KG1 (cell line): Measurements from ENCODE around the gene EXOC3L2.
"Not testable (repeated sequence)": the region's sequence is repeated elsewhere in the genome, so short reads cannot be mapped to it uniquely, and the experiment has no call there.

Experiments used
- DNase-seq: peaks from one replicate; lab custom pipeline; 2025; lab: John Stamatoyannopoulos, UW

The EXOC3L2 gene

DNA sequence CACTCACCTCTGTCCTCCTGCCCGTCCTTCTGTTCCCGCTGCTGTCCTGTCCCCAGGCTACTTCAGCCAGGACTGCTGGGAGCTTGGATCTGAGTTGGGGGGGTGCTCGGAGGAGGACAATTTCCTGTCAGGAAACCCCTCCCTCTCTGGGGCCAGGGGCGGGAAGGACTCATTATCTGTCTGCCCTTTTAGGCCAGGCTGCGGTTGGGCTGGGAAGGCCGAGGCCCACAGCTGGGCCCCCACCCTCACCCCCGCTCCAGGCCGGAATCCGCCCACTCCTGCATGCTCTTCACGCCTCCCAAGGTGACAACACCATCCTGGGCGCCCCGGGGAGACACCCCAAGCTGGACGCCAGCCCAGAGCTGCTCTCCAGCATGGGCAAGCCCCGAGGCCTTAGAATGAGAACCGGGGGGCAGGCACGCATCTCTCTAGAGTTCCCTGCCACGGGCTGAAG lies at the start of gene EXOC3L2:
Gene EXOC3L2, minus strand, starts transcription at position 74 of the 454 bp plus-strand sequence. CDS start 6,362 bp downstream, outside the sequence.
- DNase-seq, result no peak

DNA sequence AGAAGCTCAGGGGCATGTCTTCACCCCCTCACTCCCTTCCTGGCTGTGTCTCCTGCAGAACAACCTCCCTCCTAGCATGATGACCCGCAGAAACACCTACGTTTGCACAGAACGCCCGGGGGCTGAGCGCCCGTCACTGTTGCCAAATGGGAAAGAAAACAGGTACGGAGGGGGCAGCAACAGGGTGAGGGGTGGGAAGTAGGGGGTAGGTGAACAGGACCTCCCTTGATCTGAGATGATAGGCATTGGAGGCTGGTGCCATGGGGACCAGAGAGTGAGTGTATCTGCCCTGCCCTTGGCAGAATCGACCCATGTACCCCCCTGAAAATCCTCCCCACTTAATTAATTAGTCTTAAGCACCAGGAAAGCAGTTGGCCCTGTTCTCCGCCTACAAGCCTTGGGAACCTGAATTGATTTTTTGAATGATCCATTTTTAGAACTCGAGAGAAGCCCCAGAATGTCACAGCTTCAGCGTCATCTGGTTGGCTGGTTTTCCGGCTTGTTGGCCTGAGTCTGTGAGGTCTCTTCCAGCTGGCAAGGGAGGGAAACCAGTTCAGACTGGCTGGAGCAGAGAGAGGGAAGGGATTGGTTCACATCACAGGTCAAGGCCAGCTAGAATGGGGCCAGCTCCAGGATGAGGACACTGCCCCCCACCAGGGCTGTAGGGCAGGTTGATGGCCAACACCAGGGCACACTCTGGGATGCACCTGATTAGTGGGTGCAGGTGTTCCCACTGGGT lies 49.3 kb upstream of the EXOC3L2 start:
- DNase-seq, result no peak

DNA sequence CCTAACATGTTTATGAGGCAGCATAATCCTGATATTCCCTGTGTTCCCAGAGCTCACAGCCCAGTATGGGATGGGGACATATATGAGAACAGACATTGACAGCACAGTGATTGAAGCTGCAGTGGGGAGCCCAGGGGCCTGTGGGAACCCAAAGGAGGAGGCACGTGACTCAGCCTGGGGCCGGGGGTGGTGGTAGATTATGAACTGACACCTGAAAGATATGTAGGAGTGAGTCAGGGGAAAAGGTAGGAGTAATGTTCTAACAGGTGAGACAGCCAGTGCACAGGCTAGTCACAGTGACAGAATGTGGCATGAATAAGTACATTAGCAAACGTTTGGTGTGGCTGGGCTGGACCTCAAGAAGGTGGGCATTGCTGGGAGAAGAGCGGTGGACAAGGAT lies 48.5 kb upstream of the EXOC3L2 start:
- DNase-seq, result no peak

DNA sequence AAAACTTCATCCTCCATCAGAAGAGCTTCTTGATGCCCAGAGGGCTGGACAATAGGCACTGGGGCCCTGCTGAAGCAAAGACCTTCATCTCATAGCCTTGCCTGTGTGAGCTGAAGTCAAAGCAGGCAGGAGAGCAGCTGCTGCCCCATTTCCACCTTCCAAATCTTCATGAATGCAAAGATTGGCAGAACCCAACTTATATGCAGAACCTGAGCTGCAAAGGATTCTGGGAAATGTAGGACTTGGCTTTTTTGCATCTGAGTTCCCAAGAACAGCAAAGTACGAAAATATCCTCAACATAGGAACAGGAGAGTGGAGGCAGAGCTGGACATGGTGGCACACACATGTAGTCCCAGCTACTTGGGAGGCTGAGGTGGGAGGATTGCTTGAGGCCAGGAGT lies 46.6 kb upstream of the EXOC3L2 start:
- no peak for DNase-seq

DNA sequence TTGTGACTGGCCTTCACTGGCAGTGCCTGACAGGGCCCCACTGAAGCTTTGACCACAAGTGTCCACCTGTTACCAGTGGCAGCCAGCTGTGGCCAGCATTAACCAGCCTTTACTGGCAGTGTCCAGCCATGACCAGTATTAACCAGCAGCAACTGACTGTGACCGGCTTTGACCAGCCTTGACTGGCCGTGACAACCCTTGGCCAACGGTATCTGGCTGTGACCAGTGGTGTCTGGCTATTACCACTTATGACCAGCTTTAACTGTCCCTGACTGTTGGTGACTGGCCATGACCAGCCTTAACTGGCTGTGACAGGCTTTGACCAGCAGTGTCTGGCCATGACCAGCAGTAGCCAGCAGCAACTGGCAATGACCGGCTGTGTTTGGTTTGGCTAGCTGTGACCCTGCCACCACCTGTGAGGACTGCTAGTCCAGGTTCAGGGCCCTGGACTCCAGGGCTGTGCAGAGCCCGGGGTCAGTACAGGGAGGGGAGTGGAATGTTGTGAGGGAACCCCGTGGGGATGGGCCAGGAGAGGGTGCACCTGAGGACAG lies 45.2 kb upstream of the EXOC3L2 start:
- DNase-seq, result no peak

DNA sequence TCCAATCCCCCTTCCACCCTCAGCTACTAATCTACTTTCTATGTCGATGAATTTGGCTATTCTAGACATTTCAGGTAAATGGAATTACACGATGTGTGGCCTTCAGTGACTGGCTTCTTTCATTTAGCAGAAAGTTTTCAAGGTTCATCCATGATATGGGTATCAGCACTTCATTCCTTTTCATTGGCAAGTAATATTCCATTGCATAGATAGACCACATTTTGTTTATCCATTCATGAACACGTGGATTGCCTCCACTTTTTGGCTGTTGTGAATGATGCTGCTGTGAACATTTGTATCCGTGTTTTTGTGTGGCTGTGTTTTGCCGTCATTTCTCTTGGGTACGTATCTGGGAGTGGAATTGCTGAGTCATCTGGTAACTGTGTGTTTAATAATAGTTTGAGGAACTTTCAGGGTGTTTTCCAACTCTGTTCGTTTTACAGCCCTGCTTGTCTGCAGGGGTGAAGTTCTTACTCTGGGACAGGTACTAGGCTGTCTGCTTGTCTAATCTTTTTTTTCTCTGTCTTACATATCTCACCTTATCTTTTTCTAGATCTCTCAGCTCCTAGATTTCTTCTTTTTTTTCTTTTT lies 38.3 kb upstream of the EXOC3L2 start:
- no peak for DNase-seq

DNA sequence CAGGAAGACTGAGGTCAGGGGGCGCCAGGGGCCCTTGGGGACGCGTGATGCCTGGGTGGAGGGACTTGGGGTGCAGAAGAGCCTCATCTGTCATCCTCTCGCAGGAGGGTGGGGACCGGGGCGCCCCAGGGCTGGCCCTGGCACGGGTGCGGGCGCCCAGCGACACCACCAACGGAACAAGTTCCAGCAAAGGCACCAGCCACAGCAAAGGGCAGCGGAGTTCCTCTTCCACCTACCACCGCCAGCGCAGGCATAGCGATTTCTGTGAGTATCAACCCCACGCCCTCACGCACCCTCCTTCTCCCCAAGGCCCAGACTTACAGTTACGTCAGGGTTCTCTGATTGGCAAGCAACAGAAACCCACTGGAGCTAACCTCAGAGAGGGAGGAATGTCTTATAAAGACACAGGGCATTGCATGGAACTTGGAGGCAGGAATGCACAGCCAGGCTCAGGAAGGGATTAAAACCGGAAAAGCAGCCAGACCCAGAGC lies 35.3 kb upstream of the EXOC3L2 start:
- no peak for DNase-seq

DNA sequence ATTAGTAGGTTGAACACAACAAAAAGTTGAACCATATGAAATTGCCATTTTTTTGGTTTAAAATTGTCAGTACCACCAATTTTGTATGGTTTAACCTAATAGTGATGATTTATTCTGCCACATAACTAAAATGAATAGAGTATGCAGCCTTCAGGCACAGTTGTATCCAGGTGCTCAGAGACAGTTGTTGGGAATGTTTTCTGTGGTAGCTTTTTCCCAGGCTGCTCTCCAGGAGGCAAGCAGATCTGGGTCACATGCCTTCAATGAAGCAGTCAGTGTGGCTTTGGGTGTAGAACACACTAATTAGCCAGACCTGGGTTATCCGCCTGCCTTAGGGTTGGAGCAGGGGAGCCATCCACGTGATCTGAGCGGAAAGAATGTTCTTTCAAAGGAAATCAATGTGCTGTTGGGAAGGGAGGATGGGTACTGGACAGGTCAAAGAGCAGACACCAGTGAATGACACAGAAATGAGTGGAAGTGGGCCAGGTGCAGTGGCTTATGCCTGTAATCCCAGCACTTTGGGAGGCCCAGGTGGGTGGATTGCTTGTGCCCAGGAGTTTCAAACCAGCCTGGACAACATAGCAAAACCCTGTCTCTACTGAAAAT lies 34.5 kb upstream of the EXOC3L2 start:
- no peak for DNase-seq

DNA sequence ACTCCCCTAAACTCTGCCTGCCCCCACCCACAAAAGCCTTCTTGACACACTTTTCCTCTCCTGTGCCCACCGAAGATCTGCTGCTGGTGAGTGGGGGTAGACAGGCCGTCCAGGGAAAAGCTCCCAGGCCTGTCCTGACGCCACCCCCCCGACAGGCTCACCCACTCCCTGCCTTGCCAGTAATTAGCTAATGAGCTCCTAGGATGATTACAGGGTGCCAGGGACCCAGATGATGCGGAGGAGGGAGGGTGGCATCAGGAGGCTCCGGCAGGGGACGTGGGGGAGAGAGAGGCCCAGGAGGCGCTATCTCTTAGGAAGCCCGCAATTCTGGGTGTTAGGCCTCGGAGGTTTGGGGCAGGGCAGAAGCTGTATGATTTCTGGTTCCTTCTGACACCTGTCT lies 32.9 kb upstream of the EXOC3L2 start:
- DNase-seq, result no peak

DNA sequence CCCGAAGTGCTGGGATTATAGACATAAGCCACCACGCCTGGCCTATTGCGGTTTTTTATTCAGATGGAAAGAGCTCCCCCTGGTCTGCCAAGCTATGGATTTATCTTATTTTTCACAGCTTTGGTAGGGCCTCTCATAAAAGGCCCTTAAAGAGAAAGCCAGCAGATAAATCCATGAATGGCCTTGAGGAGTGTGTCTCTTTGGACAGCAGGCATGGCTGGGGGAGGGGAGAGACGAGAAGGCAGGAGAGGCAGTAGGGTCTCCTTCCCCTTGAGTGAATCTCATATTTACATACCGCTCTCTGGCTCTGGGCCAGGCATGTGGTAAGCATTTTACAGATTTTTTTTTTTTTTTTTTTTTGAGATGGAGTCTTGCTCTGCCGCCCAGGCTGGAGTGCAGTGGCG lies 31.1 kb upstream of the EXOC3L2 start:
- no peak for DNase-seq

DNA sequence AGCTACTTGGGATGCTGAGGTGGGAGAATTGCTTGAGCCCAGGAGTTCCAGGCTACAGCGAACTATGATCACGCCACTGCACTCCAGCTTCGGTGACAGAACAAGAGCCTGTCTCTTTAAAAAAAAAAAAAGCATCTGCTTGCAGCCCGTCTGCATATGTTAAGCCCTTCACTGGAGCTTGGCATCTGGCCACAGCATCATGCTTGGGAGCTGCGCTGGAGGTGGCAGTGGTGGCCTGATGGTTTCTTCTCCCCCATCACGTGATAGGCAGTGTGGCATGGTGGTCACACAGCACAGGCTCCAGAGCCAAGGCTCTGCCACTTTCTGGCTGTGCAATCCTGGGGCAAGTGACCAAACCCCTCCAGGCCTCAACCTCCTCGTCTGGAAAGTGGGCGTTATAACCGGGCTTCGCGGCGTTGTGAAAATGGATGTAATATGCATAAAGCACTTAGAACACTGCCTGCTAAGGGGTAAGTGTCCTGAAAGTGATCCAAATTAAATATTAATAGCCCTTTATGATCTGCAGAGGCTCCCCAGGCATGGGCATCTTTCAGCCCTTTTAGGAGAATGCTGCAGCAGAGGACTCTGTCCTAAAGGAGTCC lies 30.3 kb upstream of the EXOC3L2 start:
- DNase-seq, result no peak

DNA sequence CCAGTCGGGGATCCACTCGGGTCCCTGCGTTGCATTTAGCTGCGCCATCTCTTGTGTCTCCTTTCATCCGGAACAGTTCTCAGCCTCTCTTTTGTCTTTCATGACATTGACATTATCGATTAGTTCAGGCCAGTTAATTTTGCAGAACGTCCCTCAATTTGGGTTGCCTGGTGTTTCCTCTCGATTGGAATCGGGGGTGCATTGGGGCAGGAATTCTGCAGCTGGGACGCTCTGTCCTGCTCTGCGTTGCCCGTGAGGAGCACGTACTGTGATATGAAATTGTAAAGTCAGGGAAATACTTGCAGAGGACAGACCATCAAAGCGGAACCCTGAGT lies 28.3 kb upstream of the EXOC3L2 start:
- DNase-seq, result no peak

DNA sequence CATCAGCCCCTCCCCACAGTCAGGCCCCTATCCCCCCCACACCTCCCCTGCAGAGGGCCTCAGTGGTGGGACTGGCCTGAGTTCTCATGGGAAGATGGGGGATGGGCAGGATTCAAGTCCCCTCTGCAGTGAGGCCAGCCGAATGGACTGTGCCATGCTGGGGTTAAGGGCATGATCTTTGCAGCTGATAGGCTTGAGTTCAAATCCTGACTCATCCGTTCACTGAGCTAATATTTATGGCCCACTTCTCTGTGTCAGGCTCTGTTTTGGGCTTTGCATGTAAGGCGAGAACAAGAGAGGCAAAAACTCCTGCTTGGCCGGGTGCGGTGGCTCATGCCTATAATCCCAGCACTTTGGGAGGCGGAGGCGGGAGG lies 26.5 kb upstream of the EXOC3L2 start:
- no peak for DNase-seq

DNA sequence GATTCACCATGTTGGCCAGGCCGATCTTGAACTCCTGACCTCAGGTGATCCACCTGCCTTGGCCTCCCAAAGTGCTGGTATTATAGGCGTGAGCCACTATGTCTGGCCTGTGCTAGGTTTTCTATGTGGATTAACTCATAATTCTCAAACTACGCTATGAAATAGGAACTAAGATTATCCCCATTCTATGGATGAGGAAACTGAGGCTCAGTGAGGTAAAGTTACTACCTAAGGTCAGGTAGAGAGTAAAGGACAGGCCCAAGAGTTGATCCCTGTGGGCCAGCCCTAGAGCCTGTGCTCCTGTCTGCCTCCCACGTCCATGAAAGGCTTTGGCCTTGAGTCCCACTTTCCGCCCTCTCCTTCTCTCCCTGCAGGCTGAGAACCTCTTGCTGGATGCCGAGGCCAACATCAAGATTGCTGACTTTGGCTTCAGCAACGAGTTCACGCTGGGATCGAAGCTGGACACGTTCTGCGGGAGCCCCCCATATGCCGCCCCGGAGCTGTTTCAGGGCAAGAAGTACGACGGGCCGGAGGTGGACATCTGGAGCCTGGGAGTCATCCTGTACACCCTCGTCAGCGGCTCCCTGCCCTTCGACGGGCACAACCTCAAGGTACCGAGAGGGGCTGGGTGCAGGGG lies 26.0 kb upstream of the EXOC3L2 start:
- no peak for DNase-seq

DNA sequence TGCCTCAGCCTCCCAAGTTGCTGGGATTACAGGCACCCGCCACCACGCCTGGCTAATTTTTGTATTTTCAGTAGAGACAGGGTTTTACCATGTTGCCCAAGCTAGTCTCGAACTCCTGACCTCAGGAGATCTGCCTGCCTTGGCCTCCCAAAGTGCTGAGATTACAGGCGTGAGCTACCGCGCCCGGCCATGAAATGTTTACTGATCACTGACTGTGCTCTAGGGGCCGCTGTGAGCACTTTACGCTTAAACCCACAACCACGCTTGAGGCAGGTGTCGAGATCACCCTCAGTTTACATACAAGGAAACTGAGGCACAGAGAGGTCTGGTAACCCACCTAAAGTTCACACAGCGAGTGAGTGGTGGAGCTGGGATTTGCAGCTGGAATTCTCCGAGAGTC lies 24.7 kb upstream of the EXOC3L2 start:
- not testable (repeated sequence) for DNase-seq

DNA sequence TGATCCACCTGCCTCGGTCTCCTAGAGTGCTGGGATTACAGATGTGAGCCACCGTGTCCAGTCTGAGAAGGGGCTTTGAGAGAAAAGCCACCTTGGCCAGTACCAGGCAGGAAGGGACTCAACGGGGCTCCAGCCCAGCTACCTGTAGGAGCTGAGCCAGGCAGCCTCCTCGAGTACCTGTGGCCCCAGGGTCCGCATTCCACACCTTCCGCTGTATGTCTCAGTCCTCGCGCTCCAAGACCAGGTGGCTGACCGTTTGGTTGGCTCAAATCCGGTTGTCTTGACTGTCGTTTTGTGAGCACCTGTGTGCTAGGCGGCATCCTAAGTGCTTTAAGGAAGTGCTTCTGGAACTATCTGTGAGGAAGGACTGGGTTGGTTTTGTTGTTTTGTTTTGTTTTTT lies 22.1 kb upstream of the EXOC3L2 start:
- no peak for DNase-seq

DNA sequence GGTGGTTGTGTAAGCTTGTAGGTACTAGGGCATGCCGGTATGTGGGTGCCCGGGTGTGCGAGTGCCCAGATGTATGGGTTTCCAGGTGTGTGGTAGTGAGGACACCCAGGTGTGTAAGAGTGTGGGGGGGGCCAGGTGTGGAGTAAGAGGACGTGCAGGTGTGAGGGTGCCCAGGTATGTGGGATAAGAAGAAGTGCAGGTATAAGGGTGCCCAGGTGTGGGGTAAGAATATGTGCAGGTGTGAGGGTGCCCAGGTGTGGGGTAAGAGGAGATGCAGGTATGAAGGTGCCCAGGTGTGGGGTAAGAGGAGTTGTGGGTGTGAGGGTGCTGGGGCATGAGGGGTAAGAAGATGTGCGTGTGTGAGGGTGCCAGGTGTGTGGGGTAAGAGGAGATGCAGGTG lies 20.2 kb upstream of the EXOC3L2 start:
- DNase-seq, result no peak

DNA sequence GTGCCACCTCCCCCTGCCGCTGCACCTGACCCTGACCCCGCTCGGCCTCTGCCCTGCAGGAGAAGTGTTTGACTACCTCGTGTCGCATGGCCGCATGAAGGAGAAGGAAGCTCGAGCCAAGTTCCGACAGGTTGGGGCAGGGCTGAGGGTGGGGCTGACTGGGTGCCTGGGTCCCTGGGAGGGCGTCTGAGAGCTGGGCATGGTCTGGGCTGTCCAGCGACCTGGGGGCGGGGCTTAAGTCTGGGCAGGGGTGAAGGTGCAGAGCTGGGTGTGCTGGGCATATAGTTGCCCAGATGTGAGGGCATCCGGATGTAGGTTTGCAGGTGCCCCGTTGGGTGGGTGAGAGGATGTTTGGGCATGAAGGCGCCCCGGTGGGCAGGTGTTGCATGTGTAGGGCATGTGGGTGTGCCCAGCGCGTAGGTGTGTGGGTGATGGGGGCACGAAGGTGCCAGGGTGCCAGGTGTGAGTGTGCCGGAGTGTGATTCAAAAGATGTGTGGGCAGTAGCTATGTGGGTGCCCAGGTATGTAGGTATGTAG lies 19.6 kb upstream of the EXOC3L2 start:
- no peak for DNase-seq

DNA sequence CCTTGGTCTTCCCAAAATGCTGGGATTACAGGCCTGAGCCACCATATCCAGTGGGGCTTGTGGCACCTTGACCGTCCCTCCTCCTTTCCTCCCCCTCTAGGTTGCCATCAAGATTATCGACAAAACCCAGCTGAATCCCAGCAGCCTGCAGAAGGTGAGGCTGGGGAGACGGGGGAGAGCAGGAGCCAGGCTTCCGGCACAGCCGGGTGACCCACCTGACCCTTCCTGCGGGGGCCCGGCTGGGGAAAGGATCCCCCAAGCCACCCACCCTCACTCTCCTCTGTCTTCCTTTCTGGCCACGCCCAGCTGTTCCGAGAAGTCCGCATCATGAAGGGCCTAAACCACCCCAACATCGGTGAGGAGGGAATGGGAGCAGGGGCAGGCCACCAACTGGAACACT lies 17.8 kb upstream of the EXOC3L2 start:
- no peak for DNase-seq

DNA sequence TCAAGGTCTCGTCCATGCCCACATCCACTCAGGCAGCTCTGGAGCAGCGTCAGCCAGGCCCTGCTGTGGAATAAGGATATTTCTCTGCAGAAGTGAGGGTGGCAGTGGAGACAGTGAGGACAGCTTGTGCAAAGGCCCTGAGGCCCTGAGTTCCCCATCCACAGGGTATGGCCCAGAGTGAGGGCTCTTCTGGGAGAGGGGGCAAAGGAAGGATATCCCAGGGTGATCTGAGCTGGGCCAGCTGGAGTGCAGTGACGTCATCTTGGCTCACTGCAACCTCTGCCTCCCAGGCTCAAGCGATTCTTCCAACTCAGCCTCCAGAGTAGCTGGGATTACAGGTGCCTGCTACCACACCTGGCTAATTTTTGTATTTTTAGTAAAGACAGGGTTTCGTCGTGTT lies 17.4 kb upstream of the EXOC3L2 start:
- no peak for DNase-seq

DNA sequence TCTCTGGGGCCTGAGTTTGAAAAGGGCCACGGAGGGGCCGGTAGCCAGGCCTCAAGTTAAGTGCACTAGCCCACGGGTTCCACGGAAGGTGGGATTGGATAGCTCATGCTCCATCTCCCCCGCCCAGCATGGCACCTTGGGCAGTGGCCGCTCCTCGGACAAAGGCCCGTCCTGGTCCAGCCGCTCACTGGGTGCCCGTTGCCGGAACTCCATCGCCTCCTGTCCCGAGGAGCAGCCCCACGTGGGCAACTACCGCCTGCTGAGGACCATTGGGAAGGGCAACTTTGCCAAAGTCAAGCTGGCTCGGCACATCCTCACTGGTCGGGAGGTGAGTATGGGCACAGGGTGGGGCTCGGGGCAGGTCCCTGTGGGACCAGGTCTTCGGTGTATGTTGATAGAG lies 13.7 kb upstream of the EXOC3L2 start:
- DNase-seq, result no peak

DNA sequence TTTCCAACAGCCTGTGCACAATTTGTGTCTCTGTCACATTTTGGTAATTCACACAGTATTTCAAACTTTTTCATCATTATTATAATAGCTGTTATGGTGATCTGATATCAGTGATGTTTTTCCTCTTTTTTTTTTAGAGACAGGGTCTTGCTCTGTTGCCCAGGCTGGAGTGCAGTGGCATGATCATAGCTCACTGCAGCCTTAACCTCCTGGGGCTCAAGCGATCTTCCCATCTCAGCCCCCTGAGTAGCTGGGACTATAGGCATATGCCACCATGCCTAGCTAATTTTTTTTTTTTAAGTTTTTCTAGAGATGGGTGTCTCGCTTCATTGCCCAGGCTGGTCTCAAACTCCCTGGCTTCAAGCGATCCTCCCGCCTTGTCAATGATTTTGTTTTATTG lies 11.6 kb upstream of the EXOC3L2 start:
- DNase-seq, result no peak
